Measurements from ENCODE around the gene PRXL2C.
"Not testable (repeated sequence)": the region's sequence is repeated elsewhere in the genome, so short reads cannot be mapped to it uniquely, and the experiment has no call there.

PRXL2C gene

GRCh38 chr9:96655198-96655851, at the start of gene PRXL2C:
Gene PRXL2C (minus strand): TSS chr9:96655317. CDS start chr9:96655281, 36 bp downstream.
- DNase-seq (ENCODE audit: low spot score) = peak; percentile 55

- DNase-seq (ENCODE audit: low spot score) = not testable (repeated sequence)
Measured at GRCh38 chr9:96700721-96701375, 45.7 kb upstream of the PRXL2C start.

GRCh38 chr9:96691326-96691725, 36.2 kb upstream of the PRXL2C start:
- no peak for DNase-seq (ENCODE audit: low spot score)

GRCh38 chr9:96688745-96689464, 33.8 kb upstream of the PRXL2C start:
- no peak for DNase-seq (ENCODE audit: low spot score)

GRCh38 chr9:96688187-96688586, 33.1 kb upstream of the PRXL2C start:
- no peak for DNase-seq (ENCODE audit: low spot score)

- DNase-seq (ENCODE audit: low spot score) = peak; percentile 22
Measured at GRCh38 chr9:96686638-96687335, 31.7 kb upstream of the PRXL2C start.

GRCh38 chr9:96680812-96681499, 25.8 kb upstream of the PRXL2C start:
- DNase-seq (ENCODE audit: low spot score) = no peak

- DNase-seq (ENCODE audit: low spot score) = no peak
Measured at GRCh38 chr9:96674906-96675538, 19.9 kb upstream of the PRXL2C start.

GRCh38 chr9:96673786-96674185, 18.7 kb upstream of the PRXL2C start:
- DNase-seq (ENCODE audit: low spot score) = not testable (repeated sequence)

- DNase-seq (ENCODE audit: low spot score) = no peak
Measured at GRCh38 chr9:96668868-96669534, 13.9 kb upstream of the PRXL2C start.

- no peak for DNase-seq (ENCODE audit: low spot score)
Measured at GRCh38 chr9:96667363-96667728, 12.2 kb upstream of the PRXL2C start.

- not testable (repeated sequence) for DNase-seq (ENCODE audit: low spot score)
Measured at GRCh38 chr9:96666653-96667362, 11.7 kb upstream of the PRXL2C start.

- DNase-seq (ENCODE audit: low spot score) = no peak
Measured at GRCh38 chr9:96665789-96666188, 10.7 kb upstream of the PRXL2C start.

- DNase-seq (ENCODE audit: low spot score) = no peak
Measured at GRCh38 chr9:96663506-96664120, 8.5 kb upstream of the PRXL2C start.

GRCh38 chr9:96661711-96662110, 6.6 kb upstream of the PRXL2C start:
- DNase-seq (ENCODE audit: low spot score) = no peak

- no peak for DNase-seq (ENCODE audit: low spot score)
Measured at GRCh38 chr9:96660692-96661248, 5.7 kb upstream of the PRXL2C start.

- DNase-seq (ENCODE audit: low spot score) = peak; percentile 71
Measured at GRCh38 chr9:96654450-96655197, 493 bp downstream of the PRXL2C start.

GRCh38 chr9:96651626-96652025, 3.5 kb downstream of the PRXL2C start:
- peak; percentile 20 for DNase-seq (ENCODE audit: low spot score)

All from HuH-7.5 (cell line).